IPS-15b (cell line): ENCODE measurements around the gene RNF114.

ENCODE experiments used
- H3K27me3 ChIP-seq: one replicate; pipeline ENCODE4 v1.6.1; 2013; ENCODE audit warnings: low read length; ENCODE audit not compliant: control insufficient read depth, insufficient read depth
- H3K36me3 ChIP-seq: one replicate; pipeline ENCODE4 v1.6.1; 2013; ENCODE audit warnings: low read length; ENCODE audit not compliant: control insufficient read depth, insufficient read depth
- H3K4me1 ChIP-seq: one replicate; pipeline ENCODE4 v1.6.1; 2013; ENCODE audit warnings: mild to moderate bottlenecking, low read length; ENCODE audit not compliant: control insufficient read depth, insufficient read depth
- H3K4me3 ChIP-seq: one replicate; pipeline ENCODE4 v1.5.1; 2013; ENCODE audit warnings: low read depth, low read length
- H3K9ac ChIP-seq: one replicate; pipeline ENCODE4 v1.6.1; 2013; ENCODE audit warnings: low read depth, mild to moderate bottlenecking, low read length
- H3K9me3 ChIP-seq: one replicate; pipeline ENCODE4 v1.6.1; 2013; ENCODE audit warnings: mild to moderate bottlenecking, low read length; ENCODE audit not compliant: control insufficient read depth, insufficient read depth

Gene RNF114

DNA sequence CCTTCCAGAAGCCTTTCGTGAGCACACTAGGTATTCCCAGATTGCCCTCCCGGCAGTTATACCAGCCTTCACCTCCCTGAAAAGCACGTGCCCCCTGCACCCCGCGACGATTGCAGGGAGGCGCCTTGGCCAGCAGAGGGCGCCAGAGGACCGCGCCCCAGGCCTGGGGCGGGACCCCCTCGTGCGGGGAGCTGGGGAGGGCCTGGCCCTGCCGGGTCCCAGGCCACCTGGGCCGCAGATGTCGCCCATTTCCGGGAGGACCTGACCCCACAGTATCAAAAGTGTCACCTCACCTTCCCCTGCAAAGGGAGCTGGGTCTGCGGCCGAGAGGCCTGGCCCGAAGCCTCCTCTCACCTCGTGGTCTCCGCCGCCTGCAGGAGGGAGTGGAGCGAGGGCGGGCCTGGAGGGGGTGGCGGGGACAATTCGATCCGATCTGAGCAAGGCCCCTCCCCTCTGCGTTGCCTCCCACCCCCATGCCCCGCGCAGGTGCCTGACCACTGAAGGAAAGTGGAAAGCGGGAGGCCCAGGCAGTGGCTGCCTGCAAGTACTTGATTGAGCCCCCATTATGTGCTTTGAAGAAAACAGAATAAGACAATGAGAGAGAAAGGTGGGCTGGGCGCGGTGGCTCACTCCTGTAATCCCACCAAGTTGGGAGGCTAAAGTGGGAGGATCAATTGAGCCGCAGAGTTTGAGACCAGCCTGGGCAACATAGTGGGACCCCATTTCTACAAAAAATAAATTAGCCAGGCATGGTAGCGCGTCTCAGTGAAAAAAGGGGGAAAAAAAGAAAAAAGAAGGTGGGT is 43.0 kb downstream of the RNF114 start:
- peak overlapping the region; percentile 50 for H3K4me3 ChIP-seq
- H3K9ac ChIP-seq, result no peak overlapping the region
- H3K4me1 ChIP-seq, result peaks cover 7% of the 10 kb centered on the region
- H3K9me3 ChIP-seq, result no peaks in the 10 kb centered on the region
- peaks cover 20% of the 10 kb centered on the region for H3K27me3 ChIP-seq
- peaks cover 4% of the 10 kb centered on the region for H3K36me3 ChIP-seq

- Histone ChIP-seq H3K36me3 (peaks cover 6% of the 10 kb centered on the region), H3K9ac (no peak overlapping the region), H3K4me3 (peak overlapping the region; percentile 6), H3K4me1 (peaks cover 7% of the 10 kb centered on the region), H3K9me3 (no peaks in the 10 kb centered on the region), H3K27me3 (peaks cover 20% of the 10 kb centered on the region)
These were observed 44.2 kb downstream of the RNF114 start for GRCh38 chr20:49980140-49981008.

DNA sequence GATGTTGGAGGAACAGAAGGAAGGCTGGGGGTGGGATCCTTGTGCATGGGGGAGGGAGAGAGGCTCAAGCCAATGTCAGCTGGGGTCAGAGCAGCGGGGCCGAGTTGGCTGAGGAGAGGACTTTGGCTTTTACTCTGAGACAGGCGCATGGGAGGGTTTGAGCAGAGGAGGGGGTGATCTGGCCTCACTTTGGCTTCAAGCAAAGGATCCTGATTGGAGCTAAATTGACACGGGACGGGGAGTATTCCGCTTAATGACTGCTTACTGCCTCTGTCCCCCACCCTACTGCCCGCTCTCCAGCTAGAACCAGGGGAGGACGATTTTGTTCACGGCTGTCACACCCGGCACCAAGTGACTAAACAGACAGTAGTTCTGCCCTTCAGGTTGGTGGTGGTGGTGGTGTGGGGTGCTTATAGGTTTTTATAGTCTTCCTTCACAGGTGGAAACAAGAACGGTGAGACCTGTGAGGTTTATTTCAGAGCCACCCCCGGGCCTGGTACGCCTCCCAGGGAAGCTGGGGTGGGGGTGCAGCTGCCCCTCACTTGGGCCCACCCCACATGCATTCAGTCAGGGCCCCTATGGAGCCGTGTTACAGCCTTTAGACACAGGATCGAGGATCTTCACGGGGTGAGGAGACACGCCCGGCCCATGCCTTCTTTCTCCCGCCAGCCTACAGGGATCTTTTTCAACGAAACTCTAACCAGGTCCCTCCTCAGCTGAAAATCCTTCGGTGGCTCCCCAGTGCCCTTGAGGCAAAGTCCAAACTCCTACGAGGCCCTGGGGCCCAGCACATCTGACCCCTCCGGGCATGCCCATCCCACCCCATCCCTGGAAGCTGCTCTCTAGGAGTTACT is 45.2 kb downstream of the RNF114 start:
- Histone ChIP-seq H3K9me3 (no peaks in the 10 kb centered on the region), H3K36me3 (peaks cover 9% of the 10 kb centered on the region), H3K27me3 (peaks cover 20% of the 10 kb centered on the region), H3K4me1 (peaks cover 12% of the 10 kb centered on the region), H3K4me3 (peak overlapping the region; percentile 66), H3K9ac (no peak overlapping the region)

- peaks cover 9% of the 10 kb centered on the region for H3K36me3 ChIP-seq
- no peaks in the 10 kb centered on the region for H3K9me3 ChIP-seq
- H3K4me3 ChIP-seq, result peak overlapping the region; percentile 66
- peaks cover 14% of the 10 kb centered on the region for H3K4me1 ChIP-seq
- H3K9ac ChIP-seq, result no peak overlapping the region
- peaks cover 20% of the 10 kb centered on the region for H3K27me3 ChIP-seq
These were observed 45.8 kb downstream of the RNF114 start for GRCh38 chr20:49982072-49982345.

DNA sequence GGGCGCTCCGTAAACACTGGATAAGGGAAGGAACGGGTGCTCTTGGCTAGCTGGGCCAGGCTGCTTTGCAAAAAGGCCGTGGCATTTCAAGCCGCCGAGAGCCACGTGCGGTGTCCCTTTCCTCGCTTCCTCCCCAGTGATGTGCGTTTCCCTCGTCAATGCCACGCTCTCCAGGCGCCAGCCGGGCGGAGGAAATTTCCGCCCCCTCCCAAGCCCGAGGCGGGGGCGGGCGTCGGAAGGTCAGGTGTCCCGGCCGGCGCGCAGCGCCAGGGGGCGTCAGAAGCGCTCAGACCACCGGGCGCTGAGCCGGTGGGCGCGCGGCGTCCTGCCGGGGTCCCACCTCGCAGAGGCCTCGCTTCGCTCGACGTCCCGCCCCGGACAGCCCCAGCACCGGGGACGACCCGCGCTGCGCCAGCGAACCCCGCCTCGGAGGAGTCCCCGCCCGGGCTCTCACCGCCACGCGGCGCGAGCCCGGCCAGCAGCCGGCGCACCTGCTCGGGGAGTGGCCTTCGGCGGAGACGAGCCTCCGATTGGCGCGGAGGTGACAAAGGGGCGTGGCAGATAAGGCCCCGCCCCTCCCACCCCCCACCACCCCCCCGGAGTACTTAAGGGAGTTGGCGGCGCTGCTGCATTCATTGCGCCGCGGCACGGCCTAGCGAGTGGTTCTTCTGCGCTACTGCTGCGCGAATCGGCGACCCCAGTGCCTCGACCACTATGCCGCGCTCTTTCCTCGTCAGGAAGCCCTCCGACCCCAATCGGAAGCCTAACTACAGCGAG is 46.3 kb downstream of the RNF114 start, which contains the start of gene SNAI1:
TSS of gene SNAI1 (plus strand) at position 635 of the 777 bp plus-strand sequence. CDS start at position 715, 80 bp downstream.
- H3K27me3 ChIP-seq, result peaks cover 20% of the 10 kb centered on the region
- no peaks in the 10 kb centered on the region for H3K9me3 ChIP-seq
- H3K36me3 ChIP-seq, result peaks cover 9% of the 10 kb centered on the region
- peak within 1 kb of the TSS; percentile 85 for H3K4me3 ChIP-seq
- peak within 1 kb of the TSS; percentile 54 for H3K9ac ChIP-seq
- peaks cover 14% of the 10 kb centered on the region for H3K4me1 ChIP-seq

- Histone ChIP-seq H3K27me3 (peaks cover 20% of the 10 kb centered on the region), H3K4me3 (peak overlapping the region; percentile 85), H3K9ac (peak overlapping the region; percentile 54), H3K9me3 (no peaks in the 10 kb centered on the region), H3K36me3 (peaks cover 16% of the 10 kb centered on the region), H3K4me1 (peaks cover 14% of the 10 kb centered on the region)
These were observed 47.1 kb downstream of the RNF114 start for GRCh38 chr20:49983123-49983847.

- Histone ChIP-seq H3K4me1 (peaks cover 16% of the 10 kb centered on the region), H3K9ac (peak overlapping the region; percentile 37)
These were observed 47.7 kb downstream of the RNF114 start for GRCh38 chr20:49983848-49984408.

GRCh38 chr20:49984426-49985153 is 48.4 kb downstream of the RNF114 start:
- Histone ChIP-seq H3K27me3 (peaks cover 19% of the 10 kb centered on the region), H3K4me1 (peaks cover 23% of the 10 kb centered on the region), H3K9me3 (no peaks in the 10 kb centered on the region), H3K9ac (peak overlapping the region; percentile 37), H3K4me3 (peak overlapping the region; percentile 85), H3K36me3 (peaks cover 19% of the 10 kb centered on the region)

More at GRCh38 chr20:49983848-49984408, 47.7 kb downstream of the RNF114 start:
- Histone ChIP-seq H3K27me3 (peaks cover 20% of the 10 kb centered on the region), H3K9me3 (no peaks in the 10 kb centered on the region), H3K36me3 (peaks cover 19% of the 10 kb centered on the region), H3K4me3 (peak overlapping the region; percentile 85)

DNA sequence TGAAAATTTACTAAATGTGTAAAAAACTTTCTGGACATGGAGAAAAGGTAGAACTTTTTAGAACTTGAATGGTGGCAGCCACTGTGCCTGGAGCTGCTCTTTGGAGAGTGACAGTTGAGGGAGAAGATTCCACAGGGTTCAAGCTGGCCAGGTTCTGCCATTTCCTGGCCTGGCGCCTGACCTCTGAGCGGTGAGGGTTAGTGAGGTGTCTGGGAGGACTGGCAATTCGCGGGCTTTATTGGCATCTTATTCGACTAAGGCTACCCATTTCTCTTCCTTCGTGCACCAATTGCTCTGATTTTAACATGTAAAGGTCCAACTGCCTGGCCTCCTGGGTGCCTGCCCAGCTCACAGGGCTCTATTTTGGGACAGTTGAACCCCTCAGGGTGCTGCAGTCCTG is 49.0 kb downstream of the RNF114 start:
- Histone ChIP-seq H3K27me3 (peaks cover 13% of the 10 kb centered on the region), H3K4me3 (peak overlapping the region; percentile 22), H3K9me3 (no peaks in the 10 kb centered on the region), H3K9ac (no peak overlapping the region), H3K4me1 (peaks cover 29% of the 10 kb centered on the region), H3K36me3 (peaks cover 19% of the 10 kb centered on the region)

- Histone ChIP-seq H3K4me1 (peaks cover 29% of the 10 kb centered on the region), H3K9me3 (no peaks in the 10 kb centered on the region), H3K27me3 (peaks cover 13% of the 10 kb centered on the region), H3K36me3 (peaks cover 19% of the 10 kb centered on the region), H3K9ac (no peak overlapping the region), H3K4me3 (no peak overlapping the region)
These were observed 49.4 kb downstream of the RNF114 start for GRCh38 chr20:49985617-49986016.
